Endothelial cell of umbilical vein (primary cell): ENCODE measurements around the gene TCN2. TPM values are rescaled to one million over a fixed set of nuclear protein-coding genes. Genes with fewer than 3 reads are reported as not detected.

Source experiments
- BruUV-seq: library from RNA; stranded (reverse); fragments of 400-500 nt; replicated peaks from 2 replicates; lab custom pipeline; 2021; lab: Mats Ljungman, UMichigan
- CTCF ChIA-PET: fragments of 300-600, 350-600 bp; sonication (Branson Sonifier 250); formaldehyde crosslinking; loops from one replicate; lab custom pipeline; 2021; ENCODE audit warnings: antibody characterized with exemption, inconsistent platforms; lab: Charles Lee
- POLR2A ChIA-PET: fragments of 300-600, 350-600 bp; sonication (Branson Sonifier 250); formaldehyde crosslinking; loops from one replicate; lab custom pipeline; 2021; ENCODE audit warnings: antibody characterized with exemption, inconsistent platforms; lab: Charles Lee
- DNase-seq: peaks from one replicate; pipeline ENCODE4 v3.0.0-alpha.2; 2011; ENCODE audit warnings: low read depth, low spot score
- FAIRE-seq: peaks from 2 replicates; lab custom pipeline; 2011; peaks lifted over from hg19 to GRCh38; lab: Jason Lieb, UNC
- H2AFZ ChIP-seq: 2 replicates; pipeline ENCODE4 v1.6.0; 2012; ENCODE audit warnings: low read depth, low read length, control low read depth, inconsistent platforms
- H3K27ac ChIP-seq: 2 replicates; pipeline ENCODE4 v1.5.1; 2011; ENCODE audit warnings: low read depth, mild to moderate bottlenecking, control low read depth, low read length, moderate library complexity; ENCODE audit not compliant: insufficient read depth
- H3K27me3 ChIP-seq, 2 experiments: 2 replicates each; pipeline versions ENCODE4 v1.6.0 to v1.6.1; 2011; ENCODE audit warnings: low read length in 2 of 2, mixed read lengths in 1 of 2; ENCODE audit not compliant: control insufficient read depth in 2 of 2, insufficient read depth in 2 of 2
- H3K36me3 ChIP-seq, 2 experiments: 2 replicates in 1 of 2; 3 replicates in 1 of 2; pipeline ENCODE4 v1.5.1; 2011; ENCODE audit warnings: low read length in 2 of 2, mild to moderate bottlenecking in 1 of 2, moderate library complexity in 1 of 2; ENCODE audit not compliant: control insufficient read depth in 2 of 2, insufficient read depth in 2 of 2; ENCODE audit errors: extremely low read depth in 1 of 2
- H3K4me1 ChIP-seq: 3 replicates; pipeline ENCODE4 v1.5.1; 2011; ENCODE audit warnings: mild to moderate bottlenecking, low read length; ENCODE audit not compliant: control insufficient read depth, insufficient read depth; ENCODE audit errors: extremely low read depth
- H3K4me2 ChIP-seq: 2 replicates; pipeline ENCODE4 v1.6.1; 2011; ENCODE audit warnings: low read length, control low read depth, mixed read lengths; ENCODE audit not compliant: insufficient read depth
- H3K4me3 ChIP-seq, 3 experiments: fragments of 200-600 bp in 1 of 3; sonication (generic), shearing (Covaris generic) in 1 of 3; replicated peaks in 1 of 3; 2 replicates each; pipeline ENCODE4 v1.5.1; 2011 to 2016; ENCODE audit warnings: control low read depth in 3 of 3, low read length in 3 of 3, mild to moderate bottlenecking in 2 of 3, inconsistent platforms in 1 of 3, low read depth in 1 of 3, moderate library complexity in 1 of 3; ENCODE audit not compliant: insufficient read depth in 1 of 3
- H3K79me2 ChIP-seq: 2 replicates; pipeline ENCODE4 v1.6.0; 2012; ENCODE audit warnings: low read length, inconsistent platforms; ENCODE audit not compliant: control insufficient read depth, insufficient read depth
- H3K9ac ChIP-seq: replicated peaks from 2 replicates; pipeline ENCODE3; 2011; ENCODE audit warnings: low read length, control low read depth; ENCODE audit not compliant: insufficient read depth; ENCODE audit errors: extremely low read depth
- H3K9me1 ChIP-seq: replicated peaks from 3 replicates; pipeline ENCODE4 v1.6.0; 2011; ENCODE audit warnings: mild to moderate bottlenecking, low read length; ENCODE audit not compliant: control insufficient read depth, insufficient read depth; ENCODE audit errors: extremely low read depth
- H3K9me3 ChIP-seq: replicated peaks from 2 replicates; pipeline ENCODE4 v1.5.1; 2012; ENCODE audit warnings: low read length, inconsistent platforms; ENCODE audit not compliant: control insufficient read depth, insufficient read depth
- H4K20me1 ChIP-seq: replicated peaks from 2 replicates; pipeline ENCODE3; 2011; ENCODE audit warnings: mild to moderate bottlenecking, low read length; ENCODE audit not compliant: control insufficient read depth, insufficient read depth; ENCODE audit errors: extremely low read depth
- CTCF ChIP-seq, 2 donors: IDR thresholded peaks; 1 replicate in 1 of 2; 2 replicates in 1 of 2; pipeline ENCODE4 v1.5.1; 2011; ENCODE audit warnings: low read length in 2 of 2, mild to moderate bottlenecking in 2 of 2, moderate library complexity in 2 of 2, control low read depth in 1 of 2, inconsistent platforms in 1 of 2, low read depth in 1 of 2; ENCODE audit not compliant: insufficient read depth in 1 of 2; ENCODE audit errors: extremely low read depth in 1 of 2
- EZH2 ChIP-seq: IDR thresholded peaks from 2 replicates; pipeline ENCODE4 v1.6.1; 2012; ENCODE audit warnings: borderline replicate concordance, low read depth, mild to moderate bottlenecking, moderate library complexity, low read length, inconsistent platforms; ENCODE audit not compliant: severe bottlenecking
- FOS ChIP-seq: IDR thresholded peaks from 2 replicates; pipeline ENCODE4 v1.6.1; 2011; ENCODE audit warnings: mild to moderate bottlenecking, low read length, moderate library complexity, borderline replicate concordance; ENCODE audit not compliant: insufficient read depth
- GATA2 ChIP-seq: IDR thresholded peaks from 2 replicates; pipeline ENCODE4 v1.7.0; 2011; ENCODE audit warnings: low read depth, mild to moderate bottlenecking, moderate library complexity, mixed read lengths, low read length; ENCODE audit not compliant: insufficient read length, insufficient read depth
- JUN ChIP-seq: IDR thresholded peaks from 2 replicates; pipeline ENCODE4 v1.6.1; 2011; ENCODE audit warnings: borderline replicate concordance, low read depth; ENCODE audit not compliant: insufficient read length, insufficient read depth
- MYC ChIP-seq: IDR thresholded peaks from one replicate; pipeline ENCODE4 v1.6.1; 2011; ENCODE audit warnings: mild to moderate bottlenecking, low read depth, low read length
- POLR2A ChIP-seq: IDR thresholded peaks from 2 replicates; pipeline ENCODE4 v1.6.1; 2012; ENCODE audit warnings: low read depth, mild to moderate bottlenecking, control low read depth, low read length
- POLR2AphosphoS5 ChIP-seq: IDR thresholded peaks from 2 replicates; pipeline ENCODE4 v1.6.1; 2012; ENCODE audit warnings: low read depth, mild to moderate bottlenecking, control low read depth, low read length, moderate library complexity; ENCODE audit not compliant: insufficient read depth
- dilution Hi-C: fragments of 300-500 bp; cut with MboI; formaldehyde crosslinking; loops from one replicate; pipeline ENCODE4 v1.15.0; 2019; ENCODE audit warnings: low sequenced_read_pairs; ENCODE audit not compliant: extremely low pct_ligation_motif_present
- intact Hi-C: fragments of 100-400 bp; cut with micrococcal nuclease; formaldehyde crosslinking; loops from one replicate; pipeline ENCODE4 v1.10.0; 2022
- polyA plus RNA-seq, 4 experiments: library from polyadenylated mRNA; depleted of rRNA in 3 of 4; stranded (reverse) in 3 of 4; unstranded in 1 of 4; fragments of >200 nt; gene quantifications; 2 replicates each; pipeline versions ENCODE4 v1.2.1 to v1.2.3, GENCODE V29; 2011 to 2012; ENCODE audit warnings: missing spikeins in 1 of 4
- total RNA-seq: library from RNA; stranded (reverse); gene quantifications from 2 replicates; pipeline ENCODE4 v1.2.3, GENCODE V29; 2021
- TF ChIP-seq, protein P1 (sequence below): IDR thresholded peaks from 2 replicates; pipeline ENCODE4 v1.6.1; 2011; ENCODE audit not compliant: insufficient read depth, insufficient read length

Gene TCN2
- total and polyA plus RNA-seq, 2 donors (not counting 3 experiments of a cell fraction or from before 2014, with no cell fraction given) = 80.6 to 188 TPM

GRCh38 chr22:30667494-30668385, 60.8 kb downstream of the TCN2 start, which contains the start of gene DUSP18:
TSS of gene DUSP18 (minus strand) at chr22:30667875. CDS start at chr22:30664003, 3,872 bp downstream.
- intact Hi-C loops = loop anchor here (1.0 to 2.0 kb wide), 4 partner anchors 18 to 66 kb away; partner anchors contain the start of genes OSBP2 and SLC35E4
- dilution Hi-C loops = no loop called here
- ChIA-PET CTCF (interaction anchor here (0.6 to 4.5 kb wide), 7 partner anchors 12 to 415 kb away, joined by 3 to 47 read pairs (median 5); partner anchors contain the start of gene SLC35E4), POLR2A (no interaction called here)
- peak within 1 kb of the TSS; percentile 93 for H2AFZ ChIP-seq
- TF ChIP-seq MYC = no peak
- TF ChIP-seq EZH2 = no peak
- peak; percentile 48 for TF ChIP-seq POLR2AphosphoS5
- TF ChIP-seq GATA2 = no peak
- TF ChIP-seq, protein P1, sequence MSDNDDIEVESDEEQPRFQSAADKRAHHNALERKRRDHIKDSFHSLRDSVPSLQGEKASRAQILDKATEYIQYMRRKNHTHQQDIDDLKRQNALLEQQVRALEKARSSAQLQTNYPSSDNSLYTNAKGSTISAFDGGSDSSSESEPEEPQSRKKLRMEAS = peak; percentile 4
- TF ChIP-seq POLR2A = peak; percentile 77
- TF ChIP-seq FOS = no peak
- peak; percentile 19 to 41 for TF ChIP-seq CTCF (IDR thresholded peaks at IDR 0.05; ENCODE audit: extremely low read depth in 1 of 2, insufficient read depth in 1 of 2, low read depth in 1 of 2, low read length in 2 of 2)
- no peak for TF ChIP-seq JUN
- DNase-seq = peak; percentile 94
- no peaks in the 10 kb centered on the region for H3K9me3 ChIP-seq
- peak within 1 kb of the TSS; percentile 35 to 71 (median 66) for H3K4me3 ChIP-seq
- peak within 1 kb of the TSS; percentile 41 for H3K9ac ChIP-seq
- no peaks in the 10 kb centered on the region for H3K79me2 ChIP-seq
- H3K4me1 ChIP-seq = peaks cover 18% of the 10 kb centered on the region
- no peaks in the 10 kb centered on the region for H3K9me1 ChIP-seq
- peaks cover 0 to 12% of the 10 kb centered on the region in 2 experiments for H3K36me3 ChIP-seq
- no peaks in the 10 kb centered on the region for H3K27me3 ChIP-seq
- peak within 1 kb of the TSS; percentile 25 for H3K27ac ChIP-seq
- peak within 1 kb of the TSS; percentile 89 for H3K4me2 ChIP-seq
- BruUV-seq = TSS peak; percentile 71
- no peaks in the 10 kb centered on the region for H4K20me1 ChIP-seq
- peak; percentile 93 for FAIRE-seq
